Measurements from ENCODE around the gene HIVEP2. TPM values are rescaled to one million over a fixed set of nuclear protein-coding genes. Genes with fewer than 3 reads are reported as not detected.

HIVEP2 gene
- polyA plus RNA-seq, 1 donor = 15.6 TPM

GRCh38 chr6:142821164-142821716 is 123.7 kb downstream of the HIVEP2 start:
- no peak for DNase-seq (ENCODE audit: low read depth)

- no peak for DNase-seq (ENCODE audit: low read depth)
Observed at GRCh38 chr6:142820338-142821051, 124.5 kb downstream of the HIVEP2 start.

- DNase-seq (ENCODE audit: low read depth) = peak; percentile 76
Observed at GRCh38 chr6:142819603-142820337, 125.2 kb downstream of the HIVEP2 start.

- no peak for DNase-seq (ENCODE audit: low read depth)
Observed at GRCh38 chr6:142816486-142816885, 128.5 kb downstream of the HIVEP2 start.

GRCh38 chr6:142816031-142816430 is 128.9 kb downstream of the HIVEP2 start:
- no peak for DNase-seq (ENCODE audit: low read depth)

GRCh38 chr6:142811923-142812322 is 133.1 kb downstream of the HIVEP2 start:
- no peak for DNase-seq (ENCODE audit: low read depth)

GRCh38 chr6:142810952-142811514 is 133.9 kb downstream of the HIVEP2 start:
- DNase-seq (ENCODE audit: low read depth) = no peak

- no peak for DNase-seq (ENCODE audit: low read depth)
Observed at GRCh38 chr6:142809947-142810346, 135.0 kb downstream of the HIVEP2 start.

GRCh38 chr6:142808405-142809061 is 136.4 kb downstream of the HIVEP2 start:
- no peak for DNase-seq (ENCODE audit: low read depth)

GRCh38 chr6:142805042-142805441 is 139.9 kb downstream of the HIVEP2 start:
- no peak for DNase-seq (ENCODE audit: low read depth)

GRCh38 chr6:142804490-142804889 is 140.5 kb downstream of the HIVEP2 start:
- DNase-seq (ENCODE audit: low read depth) = no peak

GRCh38 chr6:142803495-142804058 is 141.4 kb downstream of the HIVEP2 start:
- DNase-seq (ENCODE audit: low read depth) = no peak

- no peak for DNase-seq (ENCODE audit: low read depth)
Observed at GRCh38 chr6:142803032-142803431, 141.9 kb downstream of the HIVEP2 start.

- no peak for DNase-seq (ENCODE audit: low read depth)
Observed at GRCh38 chr6:142802124-142802523, 142.9 kb downstream of the HIVEP2 start.

GRCh38 chr6:142800240-142800639 is 144.7 kb downstream of the HIVEP2 start:
- no peak for DNase-seq (ENCODE audit: low read depth)

- no peak for DNase-seq (ENCODE audit: low read depth)
Observed at GRCh38 chr6:142799639-142800038, 145.3 kb downstream of the HIVEP2 start.

- DNase-seq (ENCODE audit: low read depth) = no peak
Observed at GRCh38 chr6:142797159-142797558, 147.8 kb downstream of the HIVEP2 start.

GRCh38 chr6:142796571-142796970 is 148.4 kb downstream of the HIVEP2 start:
- no peak for DNase-seq (ENCODE audit: low read depth)

GRCh38 chr6:142796024-142796423 is 149.0 kb downstream of the HIVEP2 start:
- no peak for DNase-seq (ENCODE audit: low read depth)

GRCh38 chr6:142794424-142794823 is 150.6 kb downstream of the HIVEP2 start:
- no peak for DNase-seq (ENCODE audit: low read depth)

- no peak for DNase-seq (ENCODE audit: low read depth)
Observed at GRCh38 chr6:142790257-142790656, 154.7 kb downstream of the HIVEP2 start.

- no peak for DNase-seq (ENCODE audit: low read depth)
Observed at GRCh38 chr6:142787422-142787821, 157.6 kb downstream of the HIVEP2 start.

Measured in forelimb muscle (tissue), 1 donor.